ENCODE results near the gene ZNF654. TPM values are rescaled to one million over a fixed set of nuclear protein-coding genes. Genes with fewer than 3 reads are reported as not detected.
A peak's percentile ranks its signal among the peaks of the same experiment; 100 is the strongest.
"Not testable (repeated sequence)": the region's sequence is repeated elsewhere in the genome, so short reads cannot be mapped to it uniquely, and the experiment has no call there.

ZNF654 gene
- total and polyA plus RNA-seq, 2 experiments from 2014 or later, result 14.3 to 15.8 TPM

DNA sequence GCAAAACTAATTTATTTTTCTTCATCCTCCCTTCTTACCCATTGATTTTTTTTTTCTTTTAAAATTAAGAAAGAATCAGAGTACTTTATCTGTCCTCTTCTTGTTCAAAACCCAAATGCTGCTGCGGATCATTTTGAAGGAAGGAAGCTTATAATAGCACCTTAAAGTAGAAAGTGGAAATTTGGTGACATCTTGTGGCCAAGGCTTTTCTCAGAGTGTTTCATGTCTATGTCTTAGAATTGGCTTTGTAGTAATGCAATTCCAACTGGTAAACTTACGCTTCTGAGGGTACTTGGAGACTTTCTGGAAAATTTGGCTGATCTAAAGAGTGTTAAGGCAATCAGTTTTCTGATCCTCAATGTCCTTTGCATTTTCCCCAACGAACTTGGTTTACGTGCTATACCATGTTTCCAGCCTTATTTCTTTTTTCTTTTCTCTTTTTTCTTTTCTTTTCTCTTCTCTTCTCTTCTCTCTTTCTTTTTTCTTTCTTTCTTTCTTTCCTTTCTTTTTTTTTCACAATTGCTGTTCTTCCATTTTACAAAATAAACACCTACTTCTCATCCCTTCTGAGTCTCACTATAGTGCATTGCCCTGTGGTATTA, 121.4 kb downstream of the ZNF654 start:
- no peak overlapping the region for H3K4me3 ChIP-seq
- H3K27me3 ChIP-seq (replicated peaks; ENCODE audit: insufficient read depth), result no peaks in the 10 kb centered on the region
- no peaks in the 10 kb centered on the region for H3F3A ChIP-seq (ENCODE audit: insufficient read depth)
- H3K9me3 ChIP-seq (ENCODE audit: low read depth), result no peaks in the 10 kb centered on the region
- no peak overlapping the region for H3K9ac ChIP-seq
- 0 out of 2 replicates have a peak overlapping the region, but pooled peaks have one; percentile 26 for H2AFZ ChIP-seq
- H4K20me1 ChIP-seq (ENCODE audit: insufficient read depth), result no peaks in the 10 kb centered on the region
- H3K27ac ChIP-seq, result no peak overlapping the region
- H3K9me2 ChIP-seq (ENCODE audit: insufficient read depth), result no peaks in the 10 kb centered on the region
- no peaks in the 10 kb centered on the region for H3K4me1 ChIP-seq (ENCODE audit: insufficient read depth)
- 48 to 54% methylated on average over 4 of the region's 4 CpGs for WGBS, 2 experiments (ENCODE audit: low coverage in 1 of 2, low lambda C conversion rate in 2 of 2, missing lambda C conversion rate in 2 of 2)
- no peak overlapping the region for H3K4me2 ChIP-seq (ENCODE audit: unreplicated experiment)
- in situ Hi-C loops (cut with MboI), result no loop called here
- TF ChIP-seq EZH2 (IDR thresholded peaks at IDR 0.05; ENCODE audit: insufficient read depth, poor library complexity, severe bottlenecking) (no peak), EZH2phosphoT487 (IDR thresholded peaks at IDR 0.05; ENCODE audit: insufficient read depth, low read depth) (no peak)
- no peaks in the 10 kb centered on the region for H3K79me2 ChIP-seq (ENCODE audit: insufficient read depth)
- no peaks in the 10 kb centered on the region for H3K36me3 ChIP-seq (ENCODE audit: low read depth)
- DNase-seq, result peak; percentile 62

DNA sequence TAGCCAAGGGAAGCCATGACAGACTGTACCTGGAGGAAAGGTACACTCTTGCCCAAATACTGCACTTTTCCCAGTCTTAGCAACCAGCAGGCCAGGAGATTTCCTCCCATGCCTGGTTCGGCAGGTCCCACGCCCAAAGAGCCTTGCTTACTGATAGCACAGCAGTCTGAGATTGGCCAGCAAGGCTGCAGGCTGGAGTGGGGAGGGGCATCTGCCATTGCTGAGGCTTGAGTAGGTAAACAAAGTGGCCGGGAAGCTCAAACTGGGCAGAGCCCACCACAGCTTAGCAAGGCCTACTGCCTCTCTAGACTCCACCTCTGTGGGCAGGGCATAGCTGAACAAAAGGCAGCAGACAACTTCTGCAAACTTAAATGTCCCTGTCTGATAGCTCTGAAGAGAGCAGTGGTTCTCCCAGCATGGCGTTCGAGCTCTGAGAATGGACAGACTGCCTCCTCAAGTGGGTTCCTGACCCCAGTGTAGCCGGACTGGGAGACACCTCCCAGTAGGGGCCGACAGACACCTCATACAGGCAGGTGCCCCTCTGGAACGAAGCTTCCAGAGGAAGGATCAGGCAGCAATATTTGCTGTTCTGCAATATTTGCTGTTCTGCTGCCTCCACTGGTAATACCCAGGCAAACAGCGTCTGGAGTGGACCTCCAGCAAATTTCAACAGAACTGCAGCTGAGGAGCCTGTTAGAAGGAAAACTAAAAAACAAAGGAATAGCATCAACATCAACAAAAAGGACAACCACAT, 123.3 kb downstream of the ZNF654 start:
- H2AFZ ChIP-seq; DNase-seq; in situ Hi-C loops (cut with MboI); H3K9ac ChIP-seq; H3F3A ChIP-seq (ENCODE audit: insufficient read depth); H3K36me3 ChIP-seq (ENCODE audit: low read depth); H3K79me2 ChIP-seq (ENCODE audit: insufficient read depth); H4K20me1 ChIP-seq (ENCODE audit: insufficient read depth); H3K4me1 ChIP-seq (ENCODE audit: insufficient read depth); H3K4me2 ChIP-seq (ENCODE audit: unreplicated experiment); H3K27ac ChIP-seq; H3K9me3 ChIP-seq (ENCODE audit: low read depth); H3K9me2 ChIP-seq (ENCODE audit: insufficient read depth); H3K27me3 ChIP-seq (replicated peaks; ENCODE audit: insufficient read depth); H3K4me3 ChIP-seq: not testable (repeated sequence)
- WGBS, 2 experiments (ENCODE audit: low coverage in 1 of 2, low lambda C conversion rate in 2 of 2, missing lambda C conversion rate in 2 of 2), result 83 to 84% methylated on average over 9 of the region's 9 CpGs

DNA sequence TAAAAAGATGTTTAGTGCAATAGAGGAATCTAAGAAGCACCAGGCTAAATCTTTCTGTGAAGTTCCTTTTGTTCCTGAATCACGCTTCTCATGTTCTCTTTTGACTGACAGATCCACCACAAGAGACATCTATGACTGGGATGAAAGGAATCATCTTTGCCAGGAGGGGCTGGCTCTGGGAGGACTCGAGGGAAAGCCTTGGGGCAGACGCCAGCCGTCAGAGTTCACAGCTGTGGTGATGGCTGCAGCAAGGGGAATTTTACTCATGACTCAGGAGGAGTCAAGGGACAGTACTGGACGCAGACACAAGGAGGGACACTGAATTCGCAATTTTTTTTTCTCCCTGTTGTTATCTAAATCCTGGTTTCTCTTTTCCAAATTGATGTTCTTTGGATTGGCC, 129.4 kb downstream of the ZNF654 start:
- in situ Hi-C loops (cut with MboI), result no loop called here
- Histone ChIP-seq H3K36me3 (ENCODE audit: low read depth) (no peaks in the 10 kb centered on the region), H4K20me1 (ENCODE audit: insufficient read depth) (no peaks in the 10 kb centered on the region), H3F3A (ENCODE audit: insufficient read depth) (no peaks in the 10 kb centered on the region), H3K9me2 (ENCODE audit: insufficient read depth) (no peaks in the 10 kb centered on the region), H3K4me3 (no peak overlapping the region), H3K27ac (no peak overlapping the region), H3K4me2 (ENCODE audit: unreplicated experiment) (no peak overlapping the region), H3K27me3 (replicated peaks; ENCODE audit: insufficient read depth) (no peaks in the 10 kb centered on the region), H3K79me2 (ENCODE audit: insufficient read depth) (no peaks in the 10 kb centered on the region), H3K9me3 (ENCODE audit: low read depth) (no peaks in the 10 kb centered on the region), H3K9ac (no peak overlapping the region), H3K4me1 (ENCODE audit: insufficient read depth) (no peaks in the 10 kb centered on the region), H2AFZ (no peak overlapping the region; the same call in 1 of the 2 replicates)
- no peak for DNase-seq
- WGBS, 2 experiments (ENCODE audit: low coverage in 1 of 2, low lambda C conversion rate in 2 of 2, missing lambda C conversion rate in 2 of 2), result 73 to 75% methylated on average over 6 of the region's 6 CpGs
- TF ChIP-seq EZH2phosphoT487 (IDR thresholded peaks at IDR 0.05; ENCODE audit: insufficient read depth, low read depth), result no peak
- TF ChIP-seq EZH2 (IDR thresholded peaks at IDR 0.05; ENCODE audit: insufficient read depth, poor library complexity, severe bottlenecking), result no peak

DNA sequence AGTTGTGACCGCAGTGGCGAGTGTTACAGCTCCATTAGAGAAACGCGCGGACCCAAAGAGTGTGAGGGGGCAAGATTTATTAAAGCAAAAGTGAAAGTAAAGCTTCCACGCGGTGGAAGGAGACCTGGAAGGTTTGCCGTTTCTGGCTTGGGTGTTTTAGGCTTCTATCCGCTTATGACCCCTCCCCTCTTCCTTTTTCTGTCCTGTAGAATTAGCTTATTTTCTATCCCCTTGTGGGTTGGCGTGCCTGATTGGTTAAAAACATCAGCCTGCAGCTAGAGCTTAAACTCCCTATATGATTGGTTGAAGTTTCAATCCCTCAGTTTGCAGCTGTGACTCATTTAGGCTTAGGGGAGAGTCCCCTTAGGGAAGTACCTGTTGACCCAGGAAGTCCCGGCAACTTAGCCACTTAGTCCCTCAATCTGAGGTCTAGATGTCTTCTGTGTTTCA, 130.3 kb downstream of the ZNF654 start:
- WGBS, 2 experiments (ENCODE audit: low coverage in 1 of 2, low lambda C conversion rate in 2 of 2, missing lambda C conversion rate in 2 of 2), result 80 to 84% methylated on average over 11 of the region's 11 CpGs
- no peaks in the 10 kb centered on the region for H3K9me3 ChIP-seq (ENCODE audit: low read depth)
- no peaks in the 10 kb centered on the region for H3K27me3 ChIP-seq (replicated peaks; ENCODE audit: insufficient read depth)
- TF ChIP-seq EZH2phosphoT487 (IDR thresholded peaks at IDR 0.05; ENCODE audit: insufficient read depth, low read depth) (no peak), EZH2 (IDR thresholded peaks at IDR 0.05; ENCODE audit: insufficient read depth, poor library complexity, severe bottlenecking) (no peak)
- no peaks in the 10 kb centered on the region for H3K79me2 ChIP-seq (ENCODE audit: insufficient read depth)
- H3K9me2 ChIP-seq (ENCODE audit: insufficient read depth), result no peaks in the 10 kb centered on the region
- no peaks in the 10 kb centered on the region for H4K20me1 ChIP-seq (ENCODE audit: insufficient read depth)
- DNase-seq, result no peak
- 0 out of 2 replicates have a peak overlapping the region, but pooled peaks have one; percentile 29 for H3K4me3 ChIP-seq
- H3K36me3 ChIP-seq (ENCODE audit: low read depth), result no peaks in the 10 kb centered on the region
- no peaks in the 10 kb centered on the region for H3F3A ChIP-seq (ENCODE audit: insufficient read depth)
- H3K4me1 ChIP-seq (ENCODE audit: insufficient read depth), result no peaks in the 10 kb centered on the region
- H2AFZ ChIP-seq, result peak overlapping the region; percentile 24; the same call in 1 of the 2 replicates
- in situ Hi-C loops (cut with MboI), result no loop called here
- H3K9ac ChIP-seq, result no peak overlapping the region
- no peak overlapping the region for H3K27ac ChIP-seq
- H3K4me2 ChIP-seq (ENCODE audit: unreplicated experiment), result no peak overlapping the region

All from GM23248 (cell line).